WERI-Rb-1 (cell line): ENCODE results near the gene MMP17.

Experiments
- DNase-seq: peaks from one replicate; pipeline ENCODE4 v3.0.0-alpha.2; 2020
- H3K27ac ChIP-seq: fragments of 250-450 bp; sonication (Bioruptor Pico); 2 replicates; pipeline ENCODE4 v1.5.1; 2020; ENCODE audit warnings: mild to moderate bottlenecking, moderate library complexity
- H3K27me3 ChIP-seq: fragments of 250-450 bp; sonication (Bioruptor Pico); 2 replicates; pipeline ENCODE4 v1.5.1; 2021; ENCODE audit warnings: mild to moderate bottlenecking, low read depth, moderate library complexity; ENCODE audit not compliant: insufficient read depth, severe bottlenecking
- H3K36me3 ChIP-seq: fragments of 250-450 bp; sonication (Bioruptor Pico); 2 replicates; pipeline ENCODE4 v1.5.1; 2020; ENCODE audit warnings: mild to moderate bottlenecking, moderate library complexity
- H3K4me3 ChIP-seq: 2 replicates; pipeline ENCODE4 v1.5.1; 2011; ENCODE audit warnings: low read depth, mild to moderate bottlenecking, control low read depth, low read length
- H3K9me3 ChIP-seq: fragments of 250-450 bp; sonication (Bioruptor Pico); 2 replicates; pipeline ENCODE4 v1.5.1; 2021; ENCODE audit warnings: mild to moderate bottlenecking, moderate library complexity; ENCODE audit not compliant: severe bottlenecking
- TF ChIP-seq, protein P1 (sequence below): IDR thresholded peaks from 2 replicates; pipeline ENCODE4 v1.5.1; 2011; ENCODE audit warnings: low read depth, mild to moderate bottlenecking, control low read depth, inconsistent platforms, low read length

MMP17 gene

DNA sequence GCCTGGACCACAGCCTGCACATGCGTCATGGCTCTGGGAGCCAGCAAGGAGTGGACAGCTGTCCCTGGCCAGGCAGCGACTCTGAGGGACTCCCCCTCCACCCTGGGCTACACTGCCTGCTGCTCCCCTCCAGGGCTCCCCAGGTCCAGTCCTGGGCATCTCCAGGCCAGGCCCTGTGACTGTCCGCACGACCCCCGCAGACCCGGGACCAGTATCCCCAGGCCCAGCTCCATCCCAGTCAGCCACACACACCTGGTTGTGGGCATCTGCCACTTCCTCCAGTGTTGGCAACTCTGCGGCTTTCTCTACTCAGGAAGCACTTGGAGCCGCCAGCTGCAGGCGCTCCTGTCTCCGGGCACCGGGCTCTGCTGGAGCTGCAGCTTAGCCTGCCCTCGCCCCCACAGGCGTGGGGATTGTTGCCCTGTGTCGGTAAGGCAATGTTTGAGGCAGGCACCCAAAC is 68.6 kb downstream of the MMP17 start:
- no peak overlapping the region for H3K27ac ChIP-seq
- no peak for DNase-seq
- TF ChIP-seq, protein P1, sequence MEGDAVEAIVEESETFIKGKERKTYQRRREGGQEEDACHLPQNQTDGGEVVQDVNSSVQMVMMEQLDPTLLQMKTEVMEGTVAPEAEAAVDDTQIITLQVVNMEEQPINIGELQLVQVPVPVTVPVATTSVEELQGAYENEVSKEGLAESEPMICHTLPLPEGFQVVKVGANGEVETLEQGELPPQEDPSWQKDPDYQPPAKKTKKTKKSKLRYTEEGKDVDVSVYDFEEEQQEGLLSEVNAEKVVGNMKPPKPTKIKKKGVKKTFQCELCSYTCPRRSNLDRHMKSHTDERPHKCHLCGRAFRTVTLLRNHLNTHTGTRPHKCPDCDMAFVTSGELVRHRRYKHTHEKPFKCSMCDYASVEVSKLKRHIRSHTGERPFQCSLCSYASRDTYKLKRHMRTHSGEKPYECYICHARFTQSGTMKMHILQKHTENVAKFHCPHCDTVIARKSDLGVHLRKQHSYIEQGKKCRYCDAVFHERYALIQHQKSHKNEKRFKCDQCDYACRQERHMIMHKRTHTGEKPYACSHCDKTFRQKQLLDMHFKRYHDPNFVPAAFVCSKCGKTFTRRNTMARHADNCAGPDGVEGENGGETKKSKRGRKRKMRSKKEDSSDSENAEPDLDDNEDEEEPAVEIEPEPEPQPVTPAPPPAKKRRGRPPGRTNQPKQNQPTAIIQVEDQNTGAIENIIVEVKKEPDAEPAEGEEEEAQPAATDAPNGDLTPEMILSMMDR: no peak
- no peak overlapping the region for H3K4me3 ChIP-seq
- H3K9me3 ChIP-seq: no peaks in the 10 kb centered on the region
- peaks cover 17% of the 10 kb centered on the region for H3K36me3 ChIP-seq
- H3K27me3 ChIP-seq: no peaks in the 10 kb centered on the region

DNA sequence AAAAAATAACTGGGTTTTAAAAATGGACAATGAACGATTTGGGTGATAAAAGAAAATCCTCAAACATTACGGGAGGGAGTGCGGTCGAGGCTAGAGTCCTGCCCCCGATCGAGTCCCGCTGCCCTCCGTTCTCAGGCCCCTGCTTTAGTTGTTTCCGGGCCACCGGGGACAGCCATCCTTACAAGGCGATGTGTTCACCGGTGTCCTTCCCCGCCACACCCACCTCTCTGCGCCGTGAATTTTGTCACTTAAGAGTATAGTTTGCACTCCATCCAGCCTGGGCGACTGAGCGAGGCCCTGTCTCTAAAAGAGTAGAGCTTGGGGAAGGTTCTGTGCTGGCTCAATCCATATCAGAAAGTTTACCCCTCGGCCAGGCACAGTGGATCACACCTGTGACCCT is 69.1 kb downstream of the MMP17 start:
- Histone ChIP-seq H3K4me3 (no peak overlapping the region), H3K27me3 (no peaks in the 10 kb centered on the region), H3K27ac (no peak overlapping the region), H3K9me3 (no peaks in the 10 kb centered on the region), H3K36me3 (peaks cover 17% of the 10 kb centered on the region)
- TF ChIP-seq, protein P1: no peak
- no peak for DNase-seq

DNA sequence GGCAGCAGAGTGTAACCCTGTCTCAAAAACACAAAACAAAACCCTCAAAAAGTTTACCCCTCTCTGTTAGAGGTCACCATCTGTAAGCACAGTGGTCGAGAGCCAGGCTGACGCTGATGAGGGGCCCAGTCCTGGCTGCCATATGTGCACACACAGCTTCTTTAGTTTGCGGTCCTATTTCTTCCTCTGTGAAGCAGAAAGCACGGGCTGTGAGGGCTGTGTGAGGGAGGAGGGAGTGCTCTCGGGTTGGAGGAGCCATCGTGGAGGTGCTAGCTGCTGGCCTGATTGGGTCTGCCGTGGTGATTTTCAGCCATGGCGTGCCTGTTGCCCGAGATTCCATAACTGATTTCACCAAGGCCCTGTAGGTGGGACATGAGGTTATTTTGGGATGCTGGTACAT is 69.7 kb downstream of the MMP17 start:
- no peaks in the 10 kb centered on the region for H3K27me3 ChIP-seq
- H3K27ac ChIP-seq: no peak overlapping the region
- H3K9me3 ChIP-seq: no peaks in the 10 kb centered on the region
- H3K4me3 ChIP-seq: no peak overlapping the region
- TF ChIP-seq, protein P1: no peak
- H3K36me3 ChIP-seq: peaks cover 17% of the 10 kb centered on the region
- DNase-seq: no peak

DNA sequence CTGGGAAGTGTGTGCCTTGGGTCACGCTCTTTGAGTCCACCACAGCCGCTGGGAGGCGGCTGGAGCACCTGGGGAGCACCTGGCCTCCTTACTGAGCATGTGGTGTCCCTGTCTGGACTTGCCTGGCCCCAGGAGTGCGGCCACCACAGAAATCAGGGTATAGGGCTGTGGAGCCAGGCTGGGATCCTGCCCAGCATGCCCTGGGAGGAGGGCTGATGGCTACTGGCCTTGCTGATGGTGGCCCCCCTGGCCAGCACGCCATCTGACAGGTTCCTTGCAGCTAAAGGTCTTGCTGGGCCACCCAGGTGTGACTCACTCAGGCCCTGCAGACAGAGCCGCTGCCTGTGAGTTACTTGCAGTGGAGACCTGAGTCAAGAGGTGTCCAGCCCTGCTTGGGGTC is 72.2 kb downstream of the MMP17 start:
- H3K9me3 ChIP-seq: no peaks in the 10 kb centered on the region
- TF ChIP-seq, protein P1: no peak
- H3K4me3 ChIP-seq: no peak overlapping the region
- H3K27ac ChIP-seq: no peak overlapping the region
- H3K36me3 ChIP-seq: peaks cover 17% of the 10 kb centered on the region
- no peaks in the 10 kb centered on the region for H3K27me3 ChIP-seq
- DNase-seq: no peak
